DND-41 (cell line): ENCODE results near the gene FREY1.

Experiments used
- ATAC-seq: fragments of 200-7000 bp; cut with Tn5 transposase; 3 replicates; pipeline ENCODE4 v1.9.1; 2021; ENCODE audit warnings: low read depth; ENCODE audit not compliant: insufficient read depth
- DNase-seq: peaks from one replicate; pipeline ENCODE4 v3.0.0-alpha.2; 2020
- H2AFZ ChIP-seq: 2 replicates; pipeline ENCODE4 v1.6.0; 2012; ENCODE audit warnings: low read depth, low read length
- H3K27ac ChIP-seq: 2 replicates; pipeline ENCODE4 v1.5.1; 2012; ENCODE audit warnings: low read length, inconsistent platforms
- H3K27me3 ChIP-seq: fragments of 200-600 bp; sonication (generic); 2 replicates; pipeline ENCODE4 v1.6.0; 2012; ENCODE audit warnings: low read length, mild to moderate bottlenecking, inconsistent platforms; ENCODE audit not compliant: insufficient read depth, poor library complexity
- H3K36me3 ChIP-seq: 2 replicates; pipeline ENCODE4 v1.5.1; 2012; ENCODE audit warnings: low read length, inconsistent platforms; ENCODE audit not compliant: insufficient read depth
- H3K4me1 ChIP-seq: 2 replicates; pipeline ENCODE4 v1.5.1; 2012; ENCODE audit warnings: mild to moderate bottlenecking, low read length; ENCODE audit not compliant: insufficient read depth
- H3K4me2 ChIP-seq: 2 replicates; pipeline ENCODE4 v1.6.0; 2012; ENCODE audit warnings: mild to moderate bottlenecking, moderate library complexity, low read length, inconsistent platforms; ENCODE audit not compliant: insufficient read depth
- H3K4me3 ChIP-seq, 2 experiments: fragments of 200-600 bp in 1 of 2; shearing (Covaris generic) in 1 of 2; 2 replicates each; pipeline ENCODE4 v1.5.1; 2012 to 2016; ENCODE audit warnings: inconsistent platforms in 2 of 2, low read length in 2 of 2, mild to moderate bottlenecking in 2 of 2, low read depth in 1 of 2, moderate library complexity in 1 of 2
- H3K79me2 ChIP-seq: 2 replicates; pipeline ENCODE4 v1.6.0; 2012; ENCODE audit warnings: low read length, inconsistent platforms; ENCODE audit not compliant: insufficient read depth
- H3K9ac ChIP-seq: 2 replicates; pipeline ENCODE4 v1.6.0; 2012; ENCODE audit warnings: low read depth, mild to moderate bottlenecking, inconsistent platforms, low read length, moderate library complexity
- H3K9me3 ChIP-seq: 2 replicates; pipeline ENCODE4 v1.5.1; 2012; ENCODE audit warnings: low read length, moderate library complexity, mild to moderate bottlenecking, inconsistent platforms; ENCODE audit not compliant: insufficient read depth, severe bottlenecking
- H4K20me1 ChIP-seq: 2 replicates; pipeline ENCODE4 v1.6.0; 2012; ENCODE audit warnings: low read length; ENCODE audit not compliant: insufficient read depth
- EZH2 ChIP-seq: IDR thresholded peaks from 3 replicates; pipeline ENCODE4 v1.6.1; 2012; ENCODE audit warnings: borderline replicate concordance, low read depth, mild to moderate bottlenecking, moderate library complexity, low read length, inconsistent platforms; ENCODE audit not compliant: severe bottlenecking
- TF ChIP-seq, protein P1 (sequence below): IDR thresholded peaks from 2 replicates; pipeline ENCODE4 v1.5.1; 2012; ENCODE audit warnings: borderline replicate concordance, low read length, moderate library complexity, mild to moderate bottlenecking; ENCODE audit not compliant: poor library complexity, severe bottlenecking; ENCODE audit errors: extremely low read depth

FREY1 gene

DNA sequence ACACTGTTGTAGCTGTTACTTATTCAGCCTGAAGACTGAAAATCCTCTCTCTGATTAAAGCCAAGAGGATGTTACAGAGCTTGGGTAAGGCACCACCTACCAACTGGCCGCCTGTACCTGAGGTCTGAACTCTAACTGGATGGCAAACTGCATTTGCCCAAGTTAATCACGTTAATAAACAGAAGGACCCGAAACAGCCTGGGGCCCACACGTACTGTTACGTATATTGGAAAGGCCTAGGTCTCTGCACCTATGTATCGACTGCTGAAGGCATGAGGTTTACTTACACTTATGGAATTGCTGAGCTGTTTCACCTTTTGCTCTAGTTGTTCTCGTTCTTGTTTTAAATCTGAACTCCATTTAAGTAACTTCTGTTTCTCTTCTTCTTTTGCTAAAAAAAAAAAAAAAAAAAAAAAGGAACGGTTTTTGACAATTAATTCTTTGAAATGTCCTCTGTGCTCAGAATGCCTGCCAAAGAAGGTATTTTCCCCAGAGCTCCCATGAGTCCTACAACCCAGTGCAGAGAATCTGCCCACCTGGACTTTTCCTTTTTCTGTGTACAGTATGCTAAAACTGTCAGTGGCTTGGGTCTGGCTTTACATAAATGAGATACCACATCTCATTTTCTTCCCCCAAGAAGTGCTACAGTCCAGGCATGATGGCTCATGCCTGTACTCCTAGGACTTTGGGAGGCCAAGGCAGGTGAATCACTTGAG, 28.4 kb upstream of the FREY1 start:
- DNase-seq (no peak), ATAC-seq (no peak)
- no peaks in the 10 kb centered on the region for H3K9me3 ChIP-seq
- H3K4me2 ChIP-seq: no peak overlapping the region
- no peak overlapping the region for H3K4me3 ChIP-seq
- H3K36me3 ChIP-seq: peaks cover 59% of the 10 kb centered on the region
- no peak overlapping the region for H3K27ac ChIP-seq
- H3K27me3 ChIP-seq: no peaks in the 10 kb centered on the region
- no peaks in the 10 kb centered on the region for H4K20me1 ChIP-seq
- H2AFZ ChIP-seq: no peak overlapping the region
- H3K4me1 ChIP-seq: no peaks in the 10 kb centered on the region
- H3K79me2 ChIP-seq: no peaks in the 10 kb centered on the region
- TF ChIP-seq, protein P1, sequence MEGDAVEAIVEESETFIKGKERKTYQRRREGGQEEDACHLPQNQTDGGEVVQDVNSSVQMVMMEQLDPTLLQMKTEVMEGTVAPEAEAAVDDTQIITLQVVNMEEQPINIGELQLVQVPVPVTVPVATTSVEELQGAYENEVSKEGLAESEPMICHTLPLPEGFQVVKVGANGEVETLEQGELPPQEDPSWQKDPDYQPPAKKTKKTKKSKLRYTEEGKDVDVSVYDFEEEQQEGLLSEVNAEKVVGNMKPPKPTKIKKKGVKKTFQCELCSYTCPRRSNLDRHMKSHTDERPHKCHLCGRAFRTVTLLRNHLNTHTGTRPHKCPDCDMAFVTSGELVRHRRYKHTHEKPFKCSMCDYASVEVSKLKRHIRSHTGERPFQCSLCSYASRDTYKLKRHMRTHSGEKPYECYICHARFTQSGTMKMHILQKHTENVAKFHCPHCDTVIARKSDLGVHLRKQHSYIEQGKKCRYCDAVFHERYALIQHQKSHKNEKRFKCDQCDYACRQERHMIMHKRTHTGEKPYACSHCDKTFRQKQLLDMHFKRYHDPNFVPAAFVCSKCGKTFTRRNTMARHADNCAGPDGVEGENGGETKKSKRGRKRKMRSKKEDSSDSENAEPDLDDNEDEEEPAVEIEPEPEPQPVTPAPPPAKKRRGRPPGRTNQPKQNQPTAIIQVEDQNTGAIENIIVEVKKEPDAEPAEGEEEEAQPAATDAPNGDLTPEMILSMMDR: no peak
- TF ChIP-seq EZH2: no peak
- H3K9ac ChIP-seq: no peak overlapping the region

DNA sequence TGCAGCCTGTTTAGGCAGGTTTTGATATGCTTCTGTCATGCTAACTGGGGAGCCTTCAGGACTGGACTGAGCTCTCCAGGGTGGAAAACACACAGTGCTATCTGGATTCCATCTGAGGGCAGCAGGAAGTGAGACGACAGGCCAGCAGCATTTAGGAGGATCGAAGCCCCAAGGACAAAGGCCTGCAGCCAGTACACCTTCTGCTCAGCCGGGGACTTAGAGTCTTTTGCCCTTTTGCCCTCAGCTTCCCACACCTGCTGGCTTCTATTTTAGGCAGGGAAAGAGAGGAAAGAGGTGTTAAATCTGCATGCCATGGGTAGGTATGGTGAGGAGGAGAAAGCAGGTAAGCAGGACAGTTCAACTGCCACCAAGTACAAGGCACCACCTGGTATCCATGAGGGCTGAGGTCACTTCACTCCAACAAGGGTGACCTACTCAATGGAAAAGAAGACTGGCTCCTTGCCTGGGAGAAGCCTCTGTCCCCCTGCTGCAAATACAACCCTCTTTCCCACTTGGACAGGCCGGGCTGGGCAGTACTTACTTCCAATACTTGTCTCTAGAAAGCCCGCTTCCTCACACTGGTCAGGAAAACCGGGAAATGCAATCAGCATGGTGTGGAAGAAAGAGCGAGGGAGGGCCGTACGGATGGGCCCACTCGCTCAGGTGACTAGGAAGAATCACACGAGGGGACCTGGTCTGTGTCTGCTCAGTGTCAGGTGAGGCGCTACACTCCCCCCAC, 27.7 kb upstream of the FREY1 start:
- Histone ChIP-seq H3K4me3 (no peak overlapping the region), H3K9ac (no peak overlapping the region), H3K36me3 (peaks cover 59% of the 10 kb centered on the region), H3K4me2 (no peak overlapping the region), H4K20me1 (no peaks in the 10 kb centered on the region), H3K27me3 (no peaks in the 10 kb centered on the region), H3K79me2 (no peaks in the 10 kb centered on the region), H3K4me1 (no peaks in the 10 kb centered on the region), H2AFZ (no peak overlapping the region), H3K9me3 (no peaks in the 10 kb centered on the region), H3K27ac (no peak overlapping the region)
- no peak for TF ChIP-seq EZH2
- TF ChIP-seq, protein P1: no peak
- DNase-seq: no peak
- ATAC-seq: no peak

DNA sequence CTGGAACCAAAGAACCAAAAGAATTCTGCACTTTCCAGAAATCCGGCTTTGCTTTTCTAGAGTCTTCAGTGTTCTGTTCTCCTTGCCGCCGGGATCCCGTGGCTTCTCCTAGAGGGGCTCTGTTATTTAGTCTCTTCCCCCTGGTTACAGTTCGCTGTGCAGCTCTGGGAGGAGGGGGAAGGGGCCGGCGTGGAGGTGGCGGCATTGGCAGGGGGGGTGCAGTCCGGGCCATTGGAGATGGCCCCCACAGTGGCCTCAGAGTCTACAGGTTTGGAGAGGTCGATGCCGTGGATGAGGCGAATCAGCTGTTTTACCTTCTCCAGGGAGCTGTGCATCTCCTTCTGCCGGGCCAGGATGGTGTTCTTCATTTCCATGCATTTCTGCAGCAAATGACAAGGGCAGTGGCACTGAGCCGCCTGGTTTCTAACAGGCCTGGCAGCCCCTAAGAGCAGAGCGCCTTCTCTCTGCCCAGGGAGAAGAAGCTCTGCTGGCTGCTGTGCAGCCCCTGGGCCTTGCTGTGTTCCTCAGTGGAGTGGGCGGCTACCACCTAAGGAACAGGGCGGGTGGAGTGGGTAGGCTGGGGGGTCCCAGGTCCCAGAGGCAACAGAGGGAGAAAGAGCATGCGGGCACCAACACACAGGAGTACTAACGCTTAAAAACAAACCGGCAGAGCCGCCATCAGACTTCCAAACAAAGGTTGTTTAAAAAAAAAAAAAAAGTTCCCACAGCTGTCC, 26.9 kb upstream of the FREY1 start:
- DNase-seq (no peak), ATAC-seq (no peak)
- TF ChIP-seq, protein P1: no peak
- no peak for TF ChIP-seq EZH2
- Histone ChIP-seq H3K27me3 (no peaks in the 10 kb centered on the region), H2AFZ (no peak overlapping the region), H3K9me3 (no peaks in the 10 kb centered on the region), H3K4me2 (no peak overlapping the region), H3K4me3 (no peak overlapping the region), H3K79me2 (no peaks in the 10 kb centered on the region), H3K4me1 (no peaks in the 10 kb centered on the region), H3K36me3 (peaks cover 59% of the 10 kb centered on the region), H3K9ac (no peak overlapping the region), H4K20me1 (no peaks in the 10 kb centered on the region), H3K27ac (no peak overlapping the region)
